RWPE1 (cell line): Measurements from ENCODE around the gene MYO1A.

Experiments
- CTCF ChIA-PET: fragments of 350-600 bp; sonication (Branson Sonifier 250); formaldehyde crosslinking; extraction: SDS; loops from one replicate; lab custom pipeline; 2021; lab: Yijun Ruan, JAX
- POLR2A ChIA-PET: fragments of 400-600 bp; formaldehyde crosslinking; extraction: SDS; loops from one replicate; lab custom pipeline; 2020; ENCODE audit warnings: antibody characterized with exemption; ENCODE audit not compliant: low non-redundant PET; lab: Yijun Ruan, JAX
- DNase-seq: peaks from one replicate; pipeline ENCODE4 v3.0.0; 2012; ENCODE audit warnings: low spot score
- H3K27ac ChIP-seq: fragments of 450-650 bp; 2 replicates; pipeline ENCODE4 v1.5.1; 2017
- TF ChIP-seq, protein P1 (sequence below): fragments of 450-650 bp; conservative IDR thresholded peaks from 2 replicates; pipeline ENCODE4 v1.5.1; 2017; ENCODE audit warnings: low read depth, mild to moderate bottlenecking

MYO1A gene

DNA sequence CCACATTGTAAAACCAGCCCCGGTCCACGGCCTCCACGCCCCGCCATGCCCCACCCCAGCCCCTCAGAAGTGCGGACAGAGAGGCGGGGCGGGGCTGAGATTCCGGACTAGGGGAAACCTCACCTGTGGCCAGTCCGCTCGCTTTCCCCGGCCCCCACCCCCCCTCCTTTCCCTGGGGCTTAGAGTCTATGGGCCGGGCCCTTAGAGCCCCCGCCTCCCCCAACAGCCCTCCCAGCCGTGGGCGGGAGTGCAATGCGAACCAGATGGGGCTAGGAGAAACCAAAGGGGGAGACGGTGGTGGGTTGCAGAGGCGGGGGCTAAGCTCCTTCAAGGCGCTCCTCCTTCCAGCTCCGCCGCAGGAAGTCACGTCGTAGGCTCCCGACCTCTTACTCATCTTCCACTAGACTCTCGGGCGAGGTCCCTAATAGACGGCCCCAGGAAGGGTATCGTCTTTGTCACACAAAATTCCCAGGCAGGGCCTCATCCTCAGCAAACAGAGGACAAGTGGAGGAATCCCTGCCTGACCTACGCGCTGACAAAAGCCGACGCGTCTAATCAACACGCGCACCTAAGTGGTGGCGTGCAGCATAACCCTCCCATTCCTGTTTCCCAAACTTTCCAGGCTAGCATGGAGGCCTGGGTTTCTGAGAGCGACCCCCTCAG is 37.9 kb upstream of the MYO1A start:
- peak; percentile 84 for DNase-seq
- CTCF ChIA-PET, result interaction anchor here (0.7 to 2.3 kb wide), 2 partner anchors 18 to 496 kb away, joined by 3 to 6 read pairs; no protein-coding TSS in a partner anchor
- TF ChIP-seq, protein P1, sequence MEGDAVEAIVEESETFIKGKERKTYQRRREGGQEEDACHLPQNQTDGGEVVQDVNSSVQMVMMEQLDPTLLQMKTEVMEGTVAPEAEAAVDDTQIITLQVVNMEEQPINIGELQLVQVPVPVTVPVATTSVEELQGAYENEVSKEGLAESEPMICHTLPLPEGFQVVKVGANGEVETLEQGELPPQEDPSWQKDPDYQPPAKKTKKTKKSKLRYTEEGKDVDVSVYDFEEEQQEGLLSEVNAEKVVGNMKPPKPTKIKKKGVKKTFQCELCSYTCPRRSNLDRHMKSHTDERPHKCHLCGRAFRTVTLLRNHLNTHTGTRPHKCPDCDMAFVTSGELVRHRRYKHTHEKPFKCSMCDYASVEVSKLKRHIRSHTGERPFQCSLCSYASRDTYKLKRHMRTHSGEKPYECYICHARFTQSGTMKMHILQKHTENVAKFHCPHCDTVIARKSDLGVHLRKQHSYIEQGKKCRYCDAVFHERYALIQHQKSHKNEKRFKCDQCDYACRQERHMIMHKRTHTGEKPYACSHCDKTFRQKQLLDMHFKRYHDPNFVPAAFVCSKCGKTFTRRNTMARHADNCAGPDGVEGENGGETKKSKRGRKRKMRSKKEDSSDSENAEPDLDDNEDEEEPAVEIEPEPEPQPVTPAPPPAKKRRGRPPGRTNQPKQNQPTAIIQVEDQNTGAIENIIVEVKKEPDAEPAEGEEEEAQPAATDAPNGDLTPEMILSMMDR, result no peak
- POLR2A ChIA-PET, result interaction anchor here (0.6 to 2.9 kb wide), 4 partner anchors 9 to 96 kb away, joined by 4 to 37 read pairs (median 8); partner anchors contain the start of genes NEMP1 and STAT6
- H3K27ac ChIP-seq, result peak overlapping the region; percentile 100

DNA sequence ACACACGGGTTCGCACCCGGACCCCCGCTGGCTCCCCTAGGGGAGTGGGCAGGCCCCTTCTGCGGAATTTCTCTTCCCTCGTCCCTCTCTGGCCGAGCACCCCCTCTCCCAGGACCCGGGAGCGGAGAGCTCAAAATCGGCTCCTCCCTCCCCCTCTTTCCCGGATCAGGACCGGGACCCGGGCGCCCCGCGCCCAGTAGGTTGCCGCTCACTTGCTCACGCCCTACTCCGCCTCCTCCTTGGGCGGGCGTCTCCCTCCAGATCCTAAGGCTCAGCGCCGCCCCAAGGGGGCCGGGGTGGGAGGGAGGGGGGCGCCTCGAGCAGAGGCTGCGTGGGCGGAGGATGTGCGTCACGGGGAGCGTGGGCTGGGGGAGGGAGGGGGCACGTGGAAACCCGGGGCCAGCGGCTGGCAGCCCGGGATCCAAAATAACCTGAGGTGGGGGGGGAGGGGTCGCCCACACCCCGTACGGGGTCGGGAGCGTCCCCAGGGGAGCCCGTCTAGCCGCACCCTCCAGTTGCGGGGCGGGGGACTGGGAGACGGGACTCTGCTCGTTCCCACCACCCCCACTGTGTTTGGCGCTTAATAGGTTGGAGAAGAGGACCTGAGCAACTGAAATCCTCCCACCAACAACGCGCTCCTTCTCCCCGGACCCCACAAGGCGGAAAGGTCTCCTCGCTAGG is 37.2 kb upstream of the MYO1A start:
- DNase-seq, result peak; percentile 89
- peak overlapping the region; percentile 100 for H3K27ac ChIP-seq
- POLR2A ChIA-PET, result interaction anchor here (1.0 to 2.9 kb wide), 4 partner anchors 8 to 65 kb away, joined by 3 to 37 read pairs (median 6); partner anchors contain the start of genes NEMP1 and STAT6
- TF ChIP-seq, protein P1, result no peak
- CTCF ChIA-PET, result interaction anchor here (0.7 to 2.3 kb wide), 3 partner anchors 18 to 37 kb away, joined by 3 to 6 read pairs (median 4); no protein-coding TSS in a partner anchor

DNA sequence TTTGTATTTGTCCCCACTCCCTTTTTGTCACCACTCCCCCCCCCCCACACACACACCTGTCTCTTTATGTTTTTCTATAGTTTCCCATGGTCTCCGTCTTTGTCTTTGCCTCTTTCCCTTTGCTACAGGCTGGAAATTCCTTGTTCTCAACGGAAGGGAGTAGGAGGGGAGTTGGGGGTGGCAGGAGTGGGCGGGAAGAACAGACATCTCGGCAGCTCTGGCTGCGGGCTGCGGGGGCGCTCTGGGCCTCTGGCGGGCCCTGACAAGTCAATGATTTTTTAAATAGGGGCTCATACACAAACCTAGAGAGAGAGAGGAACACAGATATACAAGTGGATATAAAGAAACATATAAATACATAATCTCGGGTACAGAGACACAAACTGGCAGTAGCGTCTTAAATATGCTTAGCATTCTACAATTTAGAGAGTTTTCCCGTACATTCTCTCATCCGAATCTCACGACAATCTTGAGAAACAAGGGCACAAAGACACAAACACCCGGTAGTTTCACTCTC is 36.6 kb upstream of the MYO1A start:
- peak; percentile 48 for DNase-seq
- ChIA-PET POLR2A (interaction anchor here (1.0 to 2.9 kb wide), 4 partner anchors 8 to 66 kb away, joined by 3 to 37 read pairs (median 6); partner anchors contain the start of genes NEMP1 and STAT6), CTCF (interaction anchor here (0.7 to 2.3 kb wide), 3 partner anchors 17 to 38 kb away, joined by 3 to 6 read pairs (median 4); no protein-coding TSS in a partner anchor)
- peak overlapping the region; percentile 100 for H3K27ac ChIP-seq
- TF ChIP-seq, protein P1, result peak; percentile 62

DNA sequence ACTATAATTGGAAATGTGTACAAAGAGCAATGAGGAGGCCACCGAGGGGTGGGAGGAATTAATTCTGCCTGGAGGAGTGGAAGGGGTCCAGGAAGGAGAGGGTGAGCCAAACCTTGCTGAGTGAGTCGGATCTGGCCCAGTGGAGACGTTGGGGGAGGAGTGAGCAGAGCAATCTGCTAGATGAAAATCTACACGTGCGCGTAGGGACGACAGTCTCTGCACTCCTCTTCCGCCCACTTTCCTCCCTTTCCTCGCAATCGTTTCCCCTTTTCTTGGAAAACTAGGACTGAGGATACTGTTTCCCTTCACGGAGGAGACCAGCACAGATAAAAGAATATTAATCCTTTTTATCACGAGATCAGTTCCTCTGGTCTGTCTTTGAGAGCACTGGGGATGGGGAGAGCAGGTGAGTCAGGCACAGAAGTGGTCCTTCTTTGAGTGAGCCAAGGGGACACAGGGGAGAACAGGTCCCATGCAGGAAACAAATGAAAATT is 36.1 kb upstream of the MYO1A start:
- H3K27ac ChIP-seq, result peak overlapping the region; percentile 100
- ChIA-PET CTCF (interaction anchor here (0.7 to 2.3 kb wide), 3 partner anchors 17 to 38 kb away, joined by 3 to 6 read pairs (median 4); no protein-coding TSS in a partner anchor), POLR2A (interaction anchor here (1.0 to 2.9 kb wide), 2 partner anchors 10 to 25 kb away, joined by 3 to 37 read pairs; partner anchors contain the start of gene STAT6)
- no peak for DNase-seq
- TF ChIP-seq, protein P1, result no peak

DNA sequence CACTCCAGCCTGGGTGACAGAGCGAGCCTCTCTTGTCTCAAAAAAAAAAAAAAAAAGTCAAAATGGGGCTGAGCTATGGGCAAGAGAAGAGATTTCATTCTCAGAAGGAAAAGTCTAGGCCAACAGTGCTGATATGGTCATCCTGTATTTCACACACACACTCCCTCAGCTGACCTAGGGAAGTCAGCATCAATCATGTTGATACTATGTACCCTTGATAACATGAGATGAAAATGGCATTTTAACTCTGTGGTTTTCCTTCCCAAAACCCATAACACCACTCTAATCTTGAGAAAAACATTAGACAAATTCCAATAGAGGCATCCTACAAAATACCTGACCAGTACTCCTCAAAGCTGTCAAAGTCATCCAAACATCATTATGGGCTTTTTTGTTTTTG is 30.9 kb upstream of the MYO1A start:
- TF ChIP-seq, protein P1, result no peak
- ChIA-PET POLR2A (no interaction called here), CTCF (interaction anchor here (1.0 kb wide), 1 partner anchor 31 kb away, joined by 3 read pairs; no protein-coding TSS in a partner anchor)
- no peak overlapping the region for H3K27ac ChIP-seq
- no peak for DNase-seq

DNA sequence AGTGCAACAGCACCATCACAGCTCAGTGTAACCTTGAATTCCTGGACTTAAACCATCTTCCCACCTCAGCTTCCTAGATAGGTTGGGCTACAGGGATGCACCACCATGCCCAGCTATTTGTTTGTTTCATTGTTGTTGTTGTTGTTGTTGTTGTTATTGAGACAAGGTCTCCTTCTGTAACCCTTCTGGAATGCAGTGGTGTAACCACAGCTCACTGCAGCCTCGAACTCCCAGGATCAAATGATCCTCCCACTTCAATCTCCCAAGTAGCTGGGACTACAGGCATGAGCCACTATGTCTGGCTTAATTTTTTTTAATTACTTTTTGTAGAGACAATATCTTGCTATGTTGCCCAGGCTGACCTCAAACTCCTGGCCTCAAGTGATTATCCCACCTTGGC is 29.9 kb upstream of the MYO1A start:
- DNase-seq, result no peak
- ChIA-PET POLR2A (no interaction called here), CTCF (no interaction called here)
- TF ChIP-seq, protein P1, result no peak
- peak overlapping the region; percentile 30; the same call in 1 of the 2 replicates for H3K27ac ChIP-seq
